Right cardiac atrium (tissue), 5 donors: ENCODE data around the gene AGBL1. TPM values are rescaled to one million over a fixed set of nuclear protein-coding genes. Genes with fewer than 3 reads are reported as not detected.

Source experiments
- ATAC-seq, 2 donors: fragments of 200-7000 bp; cut with Tn5 transposase; one replicate each; pipeline versions ENCODE4 v1.8.0 to v1.9.1; 2020; ENCODE audit warnings: moderate library complexity in 2 of 2, mild to moderate bottlenecking in 1 of 2
- DNase-seq, 3 donors: peaks; one replicate each; pipeline ENCODE4 v3.0.0-alpha.2; 2020
- H3K27ac ChIP-seq: one replicate; pipeline ENCODE4 v1.5.1; 2013; ENCODE audit warnings: mild to moderate bottlenecking, low read length, control low read depth, moderate library complexity
- H3K27me3 ChIP-seq: one replicate; pipeline ENCODE4 v1.6.1; 2013; ENCODE audit not compliant: control insufficient read depth, insufficient read depth
- H3K4me1 ChIP-seq: one replicate; pipeline ENCODE4 v1.6.1; 2013; ENCODE audit warnings: low read length; ENCODE audit not compliant: control insufficient read depth, insufficient read depth
- H3K4me3 ChIP-seq: one replicate; pipeline ENCODE4 v1.5.1; 2013; ENCODE audit warnings: low read length, control low read depth
- H3K9me3 ChIP-seq: one replicate; pipeline ENCODE4 v1.6.1; 2013; ENCODE audit warnings: low read length; ENCODE audit not compliant: control insufficient read depth
- WGBS: extraction: QIAGEN DNeasy Blood & Tissue Kit; methylation state at CpG from one replicate; pipeline ENCODE4 v1.1.7; 2013; 5-methylcytosine and 5-hydroxymethylcytosine counted together
- intact Hi-C, 4 donors: fragments of 100-400 bp; cut with DNase I; formaldehyde crosslinking; loops; one replicate each; pipeline versions ENCODE4 v1.11.0 to v1.14.0; 2022 to 2023
- polyA plus RNA-seq: library from polyadenylated mRNA; stranded (reverse); fragments of 200-250 nt; gene quantifications from one replicate; pipeline ENCODE4 v1.2.3, GENCODE V29; 2013
- total RNA-seq, 4 donors: library from RNA; stranded (reverse); fragmentation: NEBNext Ultra II Directional; extraction: Animal tissue kit (Norgen Biotek cat#: 25700); gene quantifications; one replicate each; pipeline ENCODE4 v1.2.1, GENCODE V29; 2021
- donor health status: healthy with polysubstance abuse.
- donor health status: DM: no; HTN: yes; CAD: no.
- donor health status: DM: no; HTN: no; CAD: no.
- donor health status: DM: no; HTN: yes; CAD: no; lungs with severe emphysema.
- donor health status: DM: yes; HTN: yes; CAD: no.

AGBL1 gene
- total and polyA plus RNA-seq, 5 donors: not detected

- H3K4me3 ChIP-seq: no peak overlapping the region
- H3K4me1 ChIP-seq: peaks cover 4% of the 10 kb centered on the region
- no peaks in the 10 kb centered on the region for H3K9me3 ChIP-seq
- WGBS: 22% methylated on average over 4 of the region's 4 CpGs
- DNase-seq: no peak
- no peaks in the 10 kb centered on the region for H3K27me3 ChIP-seq
- intact Hi-C loops: no loop called here
- H3K27ac ChIP-seq: no peak overlapping the region
- no peak for ATAC-seq
Measured at GRCh38 chr15:86837294-86838061, 757.8 kb downstream of the AGBL1 start.

- intact Hi-C loops: no loop called here
- no peak for ATAC-seq
- no peak for DNase-seq
- H3K4me1 ChIP-seq: peaks cover 1% of the 10 kb centered on the region
- H3K9me3 ChIP-seq: no peaks in the 10 kb centered on the region
- no peaks in the 10 kb centered on the region for H3K27me3 ChIP-seq
- no peak overlapping the region for H3K27ac ChIP-seq
- WGBS: 76% methylated on average over 3 of the region's 3 CpGs
- no peak overlapping the region for H3K4me3 ChIP-seq
Measured at GRCh38 chr15:86839502-86839901, 759.8 kb downstream of the AGBL1 start.

- Histone ChIP-seq H3K4me3 (no peak overlapping the region), H3K9me3 (no peaks in the 10 kb centered on the region), H3K27me3 (no peaks in the 10 kb centered on the region), H3K4me1 (no peaks in the 10 kb centered on the region), H3K27ac (no peak overlapping the region)
- WGBS: 20% methylated on average over 2 of the region's 2 CpGs
- ATAC-seq (no peak), DNase-seq (no peak)
- intact Hi-C loops: no loop called here
Measured at GRCh38 chr15:86840996-86841395, 761.3 kb downstream of the AGBL1 start.

- Histone ChIP-seq H3K27me3 (no peaks in the 10 kb centered on the region), H3K4me3 (no peak overlapping the region), H3K4me1 (no peaks in the 10 kb centered on the region), H3K9me3 (no peaks in the 10 kb centered on the region), H3K27ac (no peak overlapping the region)
- ATAC-seq (no peak), DNase-seq (no peak)
- WGBS: 81% methylated on average over 1 of the region's 1 CpG
- intact Hi-C loops: no loop called here
Measured at GRCh38 chr15:86842199-86842598, 762.5 kb downstream of the AGBL1 start.

- ATAC-seq (no peak), DNase-seq (no peak)
- intact Hi-C loops: no loop called here
- no peaks in the 10 kb centered on the region for H3K4me1 ChIP-seq
- no peaks in the 10 kb centered on the region for H3K27me3 ChIP-seq
- H3K9me3 ChIP-seq: no peaks in the 10 kb centered on the region
- WGBS: 32% methylated on average over 2 of the region's 2 CpGs
- no peak overlapping the region for H3K27ac ChIP-seq
- no peak overlapping the region for H3K4me3 ChIP-seq
Measured at GRCh38 chr15:86846036-86846435, 766.4 kb downstream of the AGBL1 start.

- H3K4me1 ChIP-seq: no peaks in the 10 kb centered on the region
- H3K4me3 ChIP-seq: no peak overlapping the region
- 80% methylated on average over 5 of the region's 5 CpGs for WGBS
- no peak for DNase-seq
- no peaks in the 10 kb centered on the region for H3K9me3 ChIP-seq
- no peaks in the 10 kb centered on the region for H3K27me3 ChIP-seq
- H3K27ac ChIP-seq: no peak overlapping the region
- no peak for ATAC-seq
- intact Hi-C loops: no loop called here
Measured at GRCh38 chr15:86849136-86849535, 769.5 kb downstream of the AGBL1 start.

- WGBS: 63% methylated on average over 6 of the region's 6 CpGs
Measured at GRCh38 chr15:86849558-86850285, 770.1 kb downstream of the AGBL1 start.

GRCh38 chr15:86850939-86851338 lies 771.3 kb downstream of the AGBL1 start:
- 57% methylated on average over 1 of the region's 1 CpG for WGBS
- ATAC-seq: peak in 1 of 2 donors; percentile 34
- intact Hi-C loops: no loop called here

More at GRCh38 chr15:86849558-86850285, 770.1 kb downstream of the AGBL1 start:
- ATAC-seq (peak; percentile 71 to 92), DNase-seq (peak in 1 of 3 donors; percentile 30)
- intact Hi-C loops: no loop called here
- Histone ChIP-seq H3K9me3 (no peaks in the 10 kb centered on the region), H3K4me1 (no peaks in the 10 kb centered on the region), H3K27ac (peak overlapping the region; percentile 23), H3K4me3 (no peak overlapping the region), H3K27me3 (no peaks in the 10 kb centered on the region)

GRCh38 chr15:86852741-86853140 lies 773.1 kb downstream of the AGBL1 start:
- DNase-seq: no peak
- Histone ChIP-seq H3K9me3 (no peaks in the 10 kb centered on the region), H3K4me3 (no peak overlapping the region), H3K27me3 (no peaks in the 10 kb centered on the region), H3K4me1 (no peaks in the 10 kb centered on the region), H3K27ac (no peak overlapping the region)
- no peak for ATAC-seq
- intact Hi-C loops: no loop called here
- WGBS: 77% methylated on average over 2 of the region's 2 CpGs

More at GRCh38 chr15:86850939-86851338, 771.3 kb downstream of the AGBL1 start:
- no peak overlapping the region for H3K27ac ChIP-seq
- no peaks in the 10 kb centered on the region for H3K27me3 ChIP-seq
- no peak for DNase-seq
- no peaks in the 10 kb centered on the region for H3K9me3 ChIP-seq
- no peaks in the 10 kb centered on the region for H3K4me1 ChIP-seq
- no peak overlapping the region for H3K4me3 ChIP-seq

- ATAC-seq: no peak
- H3K4me1 ChIP-seq: no peaks in the 10 kb centered on the region
- H3K27me3 ChIP-seq: no peaks in the 10 kb centered on the region
- peak overlapping the region; percentile 22 for H3K27ac ChIP-seq
- intact Hi-C loops: no loop called here
- DNase-seq: peak in 1 of 3 donors; percentile 15
- H3K9me3 ChIP-seq: no peaks in the 10 kb centered on the region
- WGBS: 76% methylated on average over 1 of the region's 1 CpG
- H3K4me3 ChIP-seq: no peak overlapping the region
Measured at GRCh38 chr15:86854176-86854575, 774.5 kb downstream of the AGBL1 start.
